Activated T-cell treated with anti-CD3 and anti-CD28 coated beads, Interleukin-2, amount 50 U/mL, for 72 hours (primary cell): Measurements from ENCODE around the gene FAM221A. TPM values are rescaled to one million over a fixed set of nuclear protein-coding genes. Genes with fewer than 3 reads are reported as not detected.
A peak's percentile ranks its signal among the peaks of the same experiment; 100 is the strongest.
"Not testable (repeated sequence)": the region's sequence is repeated elsewhere in the genome, so short reads cannot be mapped to it uniquely, and the experiment has no call there.

Experiments used
- ATAC-seq, 2 donors: fragments of 150-1000 bp; cut with Tn5 transposase; replicated peaks in 1 of 2; 2 replicates each; pipeline ENCODE4 v1.10.0; 2021; ENCODE audit warnings: moderate library complexity in 2 of 2, mild to moderate bottlenecking in 1 of 2
- DNase-seq, 2 donors: peaks; one replicate each; pipeline ENCODE4 v3.0.0; 2021 to 2022; ENCODE audit warnings: mixed read lengths in 1 of 2
- H3K27ac Mint-ChIP-seq: one replicate; pipeline ENCODE4 v1.8.0; 2022; ENCODE audit warnings: mild to moderate bottlenecking, moderate library complexity, mixed read lengths
- H3K27me3 Mint-ChIP-seq: one replicate; pipeline ENCODE4 v1.8.0; 2022; ENCODE audit warnings: low read depth, mixed read lengths
- H3K36me3 Mint-ChIP-seq, 2 donors: one replicate each; pipeline ENCODE4 v1.8.0; 2022; ENCODE audit warnings: mixed read lengths in 2 of 2, mild to moderate bottlenecking in 1 of 2; ENCODE audit not compliant: insufficient read depth in 2 of 2
- H3K4me1 Mint-ChIP-seq: one replicate; pipeline ENCODE4 v1.8.0; 2022; ENCODE audit warnings: low read depth, mixed read lengths
- H3K4me3 Mint-ChIP-seq, 2 donors: one replicate each; pipeline ENCODE4 v1.8.0; 2022; ENCODE audit warnings: mild to moderate bottlenecking in 2 of 2, mixed read lengths in 2 of 2, moderate library complexity in 2 of 2
- H3K9me3 Mint-ChIP-seq, 2 donors: one replicate each; pipeline ENCODE4 v1.8.0; 2022; ENCODE audit warnings: mixed read lengths in 2 of 2
- total RNA-seq, 2 donors: library from RNA; stranded (reverse); gene quantifications; one replicate each; pipeline ENCODE4 v1.2.3, GENCODE V29; 2022

Gene FAM221A
- total RNA-seq, 2 donors from 2014 or later = 8.0 to 10.1 TPM

DNA sequence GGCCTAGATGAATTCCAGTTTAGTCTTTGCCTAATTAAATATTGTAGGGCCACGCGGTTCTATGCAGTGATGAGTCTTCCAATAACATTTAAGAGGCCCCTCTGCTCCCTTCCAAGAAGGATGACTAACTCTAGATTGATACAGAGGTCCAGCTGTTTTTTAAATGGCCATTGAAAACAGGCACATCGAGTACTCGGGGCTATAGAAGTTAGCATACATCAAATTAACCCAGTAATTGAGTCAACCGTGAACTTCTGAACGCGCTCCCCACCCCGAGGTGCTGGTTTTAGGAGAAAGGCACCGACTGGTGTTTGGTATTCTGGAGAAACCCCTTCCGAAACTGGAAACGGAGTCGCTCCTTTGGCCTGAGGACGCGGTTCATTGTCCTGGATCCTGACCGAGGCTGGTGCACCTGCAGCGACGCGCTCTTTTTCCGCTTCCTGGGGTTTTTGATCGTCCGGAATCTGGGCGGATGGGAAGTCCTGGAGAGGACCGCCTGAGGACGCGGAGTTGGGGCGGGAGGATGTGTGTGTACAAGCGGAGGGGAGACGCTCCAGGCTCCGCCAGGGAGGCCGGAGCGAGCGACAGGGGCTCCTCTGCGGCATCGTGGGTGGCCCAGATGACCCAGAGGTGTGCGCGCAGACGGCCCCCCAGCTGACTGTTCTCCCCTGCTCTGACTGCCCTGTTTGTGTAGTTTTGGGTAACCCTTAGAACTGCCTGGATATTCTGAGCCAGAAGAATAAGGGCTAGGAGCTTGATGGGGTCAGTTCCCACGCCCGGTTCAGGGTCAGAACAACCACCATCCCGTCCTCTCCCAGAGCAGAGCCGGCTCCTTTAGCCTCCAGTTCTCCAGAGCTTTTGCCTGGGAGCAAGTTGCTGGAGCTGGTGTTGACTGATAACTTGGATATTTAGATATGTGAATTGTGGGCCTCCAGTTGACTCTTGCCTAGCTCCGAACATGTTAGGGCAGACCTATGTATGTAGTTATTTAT lies 711 bp downstream of the FAM221A start:
- H3K36me3 Mint-ChIP-seq = peaks cover 0 to 1% of the 10 kb centered on the region in 2 donors

DNA sequence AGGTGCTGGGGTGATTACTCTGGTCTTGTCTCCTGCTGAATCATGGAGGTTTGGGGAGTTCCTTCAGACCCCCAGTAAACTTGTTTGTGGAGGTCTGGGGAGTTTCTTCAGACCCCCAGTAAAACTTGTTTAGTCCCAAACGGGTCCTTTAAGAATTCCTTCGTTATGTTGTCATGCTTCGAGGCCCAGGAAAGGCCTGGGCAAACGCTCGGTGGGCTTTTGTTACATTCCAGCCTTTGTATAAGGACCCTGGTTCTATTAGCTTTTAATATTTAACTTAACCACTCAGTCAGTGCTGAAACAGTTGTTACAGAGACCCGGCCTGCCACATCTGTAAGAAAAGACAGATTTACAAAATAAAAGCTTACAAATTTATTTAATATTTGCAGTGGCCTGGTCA lies 4.0 kb downstream of the FAM221A start:
- not testable (repeated sequence) for ATAC-seq, H3K4me1 Mint-ChIP-seq, H3K9me3 Mint-ChIP-seq, H3K4me3 Mint-ChIP-seq, DNase-seq, H3K27ac Mint-ChIP-seq, H3K36me3 Mint-ChIP-seq, H3K27me3 Mint-ChIP-seq

More for the DNA sequence above, 711 bp downstream of the FAM221A start:
- H3K4me3 Mint-ChIP-seq = peak overlapping the region; percentile 85 to 95
- no peaks in the 10 kb centered on the region for H3K4me1 Mint-ChIP-seq
- H3K27me3 Mint-ChIP-seq = peaks cover 8% of the 10 kb centered on the region
- no peaks in the 10 kb centered on the region for H3K9me3 Mint-ChIP-seq
- DNase-seq (peak; percentile 26 to 50), ATAC-seq (peak; percentile 54 to 61)
- peak overlapping the region; percentile 82 for H3K27ac Mint-ChIP-seq

DNA sequence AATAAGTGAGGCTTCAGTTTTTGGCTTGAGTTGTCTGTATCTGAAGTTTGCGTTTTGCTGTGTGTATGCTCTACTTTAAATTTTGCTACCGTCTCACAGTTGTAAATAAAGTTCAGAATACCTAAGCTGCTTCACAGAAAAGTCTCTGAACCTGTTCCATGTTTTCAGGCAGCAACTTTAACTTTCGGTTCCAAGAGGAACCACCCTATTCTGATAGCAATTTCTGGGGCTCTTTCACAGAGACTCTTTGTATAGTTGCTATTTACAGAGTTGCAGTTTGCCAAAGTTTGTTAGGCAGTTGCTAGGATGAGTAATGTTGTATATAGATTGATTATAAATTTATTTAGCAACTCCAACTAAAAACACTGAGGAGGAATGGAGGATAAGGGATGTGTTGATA lies 5.7 kb downstream of the FAM221A start:
- H3K9me3 Mint-ChIP-seq = no peaks in the 10 kb centered on the region
- H3K27me3 Mint-ChIP-seq = no peaks in the 10 kb centered on the region
- no peak for DNase-seq
- no peak overlapping the region for H3K27ac Mint-ChIP-seq
- H3K4me3 Mint-ChIP-seq = no peak overlapping the region
- no peak for ATAC-seq
- H3K4me1 Mint-ChIP-seq = no peaks in the 10 kb centered on the region
- no peaks in the 10 kb centered on the region for H3K36me3 Mint-ChIP-seq

DNA sequence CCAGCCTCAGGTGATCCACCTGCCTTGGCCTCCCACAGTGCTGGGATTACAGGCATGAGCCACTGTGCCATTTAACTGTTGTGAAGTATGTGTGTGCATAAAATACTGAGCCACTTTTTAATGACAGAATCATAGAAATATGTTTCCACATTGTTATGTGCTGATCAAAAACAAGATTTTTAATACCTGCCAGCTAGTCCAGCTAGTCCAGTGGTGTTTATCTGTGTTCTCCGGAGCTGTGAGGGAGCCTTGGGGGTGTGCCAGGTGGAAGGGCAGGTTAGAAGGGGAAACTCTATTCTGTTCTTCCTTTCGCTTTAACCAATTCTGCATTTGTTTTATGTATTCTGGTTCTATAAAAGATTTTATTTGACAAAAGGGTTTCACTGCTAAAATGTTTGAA lies 7.0 kb downstream of the FAM221A start:
- H3K4me3 Mint-ChIP-seq = no peak overlapping the region

GRCh38 chr7:23689165-23689564 lies 9.2 kb downstream of the FAM221A start:
- peaks cover 0 to 1% of the 10 kb centered on the region in 2 donors for H3K36me3 Mint-ChIP-seq
- H3K4me3 Mint-ChIP-seq = no peak overlapping the region
- DNase-seq = no peak
- H3K27me3 Mint-ChIP-seq = no peaks in the 10 kb centered on the region
- H3K4me1 Mint-ChIP-seq = no peaks in the 10 kb centered on the region
- H3K9me3 Mint-ChIP-seq = no peaks in the 10 kb centered on the region
- ATAC-seq = no peak
- H3K27ac Mint-ChIP-seq = no peak overlapping the region

More for the DNA sequence above, 7.0 kb downstream of the FAM221A start:
- DNase-seq (no peak), ATAC-seq (no peak)
- H3K9me3 Mint-ChIP-seq = no peaks in the 10 kb centered on the region
- H3K27ac Mint-ChIP-seq = no peak overlapping the region
- no peaks in the 10 kb centered on the region for H3K27me3 Mint-ChIP-seq
- H3K4me1 Mint-ChIP-seq = no peaks in the 10 kb centered on the region
- H3K36me3 Mint-ChIP-seq = no peaks in the 10 kb centered on the region

GRCh38 chr7:23691320-23691719 lies 11.3 kb downstream of the FAM221A start:
- Mint-ChIP-seq H3K9me3 (no peaks in the 10 kb centered on the region), H3K27ac (no peak overlapping the region), H3K27me3 (no peaks in the 10 kb centered on the region), H3K36me3 (peaks cover 0 to 1% of the 10 kb centered on the region in 2 donors), H3K4me3 (no peak overlapping the region), H3K4me1 (no peaks in the 10 kb centered on the region)
- ATAC-seq (no peak), DNase-seq (no peak)

DNA sequence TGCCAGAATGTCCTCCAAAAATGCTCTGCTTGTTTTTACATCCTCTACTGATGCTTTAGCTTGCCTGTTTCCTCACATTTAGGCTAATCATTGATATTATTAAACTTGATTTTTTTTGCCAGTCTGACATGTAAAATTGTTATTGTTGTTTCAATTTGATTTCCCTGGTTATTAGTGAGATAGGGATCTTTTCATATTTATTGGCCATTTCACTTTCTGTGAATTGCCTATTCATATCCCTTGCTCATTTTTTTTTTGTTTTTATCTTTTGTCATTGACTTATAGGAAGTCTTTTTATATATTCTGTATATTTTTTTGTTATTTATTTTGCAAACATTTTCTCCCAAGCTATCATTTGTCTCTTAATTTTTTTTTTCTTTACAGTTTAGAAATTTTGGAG lies 13.2 kb downstream of the FAM221A start:
- no peaks in the 10 kb centered on the region for H3K9me3 Mint-ChIP-seq
- no peaks in the 10 kb centered on the region for H3K27me3 Mint-ChIP-seq
- no peak for ATAC-seq
- DNase-seq = no peak
- no peak overlapping the region for H3K4me3 Mint-ChIP-seq
- H3K4me1 Mint-ChIP-seq = peaks cover 5% of the 10 kb centered on the region
- no peak overlapping the region for H3K27ac Mint-ChIP-seq
- H3K36me3 Mint-ChIP-seq = peaks cover 0 to 1% of the 10 kb centered on the region in 2 donors

GRCh38 chr7:23696916-23697441 lies 17.0 kb downstream of the FAM221A start:
- Mint-ChIP-seq H3K27me3 (no peaks in the 10 kb centered on the region), H3K9me3 (no peaks in the 10 kb centered on the region), H3K4me1 (peaks cover 5% of the 10 kb centered on the region), H3K4me3 (no peak overlapping the region), H3K36me3 (peaks cover 0 to 1% of the 10 kb centered on the region in 2 donors), H3K27ac (no peak overlapping the region)
- ATAC-seq = peak; percentile 53 to 62
- peak; percentile 63 to 65 for DNase-seq

GRCh38 chr7:23698822-23699221 lies 18.8 kb downstream of the FAM221A start:
- Mint-ChIP-seq H3K27ac (no peak overlapping the region), H3K4me1 (peaks cover 5% of the 10 kb centered on the region), H3K27me3 (no peaks in the 10 kb centered on the region), H3K4me3 (no peak overlapping the region), H3K36me3 (peaks cover 1 to 2% of the 10 kb centered on the region in 2 donors), H3K9me3 (no peaks in the 10 kb centered on the region)
- DNase-seq = no peak
- no peak for ATAC-seq

GRCh38 chr7:23700046-23700445 lies 20.0 kb downstream of the FAM221A start:
- peaks cover 4 to 5% of the 10 kb centered on the region in 2 donors for H3K9me3 Mint-ChIP-seq
- DNase-seq = no peak

DNA sequence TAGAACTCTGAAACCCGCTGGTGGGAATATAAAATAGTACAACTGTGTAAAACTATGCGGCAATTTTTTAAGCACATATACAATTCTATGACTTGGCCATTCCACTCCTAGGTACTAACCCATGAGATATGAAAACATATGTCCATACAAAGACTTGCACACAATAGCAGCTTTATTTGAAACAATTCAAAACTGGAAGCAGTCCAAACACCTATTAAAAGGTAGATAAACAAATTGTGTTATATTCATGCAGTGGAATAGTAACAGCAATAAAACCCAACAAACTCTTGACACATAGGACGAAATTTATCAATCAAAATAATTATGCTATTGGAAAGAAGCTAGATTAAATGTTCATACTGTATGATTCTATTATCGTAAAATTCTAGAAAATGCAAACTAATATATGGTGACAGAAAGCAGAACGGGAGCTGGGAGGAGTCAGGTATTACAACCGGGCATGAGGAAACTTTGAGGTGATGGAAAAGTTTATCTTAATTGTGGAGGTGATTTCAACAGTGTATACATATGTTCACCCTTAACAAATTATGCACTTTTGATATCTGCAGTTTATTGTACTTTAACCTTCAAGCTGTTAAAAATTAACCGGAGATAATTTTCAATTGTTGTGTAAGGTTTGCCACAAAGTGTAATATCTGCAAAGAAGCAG lies 29.2 kb downstream of the FAM221A start:
- no peaks in the 10 kb centered on the region for H3K4me1 Mint-ChIP-seq
- no peak for DNase-seq
- no peak overlapping the region for H3K4me3 Mint-ChIP-seq
- H3K27me3 Mint-ChIP-seq = peaks cover 4% of the 10 kb centered on the region
- H3K9me3 Mint-ChIP-seq = peaks cover 7 to 8% of the 10 kb centered on the region in 2 donors
- ATAC-seq = no peak
- H3K27ac Mint-ChIP-seq = no peak overlapping the region
- H3K36me3 Mint-ChIP-seq = peaks cover 15 to 23% of the 10 kb centered on the region in 2 donors

More at GRCh38 chr7:23700046-23700445, 20.0 kb downstream of the FAM221A start:
- Mint-ChIP-seq H3K4me1 (peaks cover 5% of the 10 kb centered on the region), H3K27ac (no peak overlapping the region), H3K36me3 (peaks cover 11% of the 10 kb centered on the region in 2 donors), H3K4me3 (no peak overlapping the region), H3K27me3 (no peaks in the 10 kb centered on the region)
- no peak for ATAC-seq

DNA sequence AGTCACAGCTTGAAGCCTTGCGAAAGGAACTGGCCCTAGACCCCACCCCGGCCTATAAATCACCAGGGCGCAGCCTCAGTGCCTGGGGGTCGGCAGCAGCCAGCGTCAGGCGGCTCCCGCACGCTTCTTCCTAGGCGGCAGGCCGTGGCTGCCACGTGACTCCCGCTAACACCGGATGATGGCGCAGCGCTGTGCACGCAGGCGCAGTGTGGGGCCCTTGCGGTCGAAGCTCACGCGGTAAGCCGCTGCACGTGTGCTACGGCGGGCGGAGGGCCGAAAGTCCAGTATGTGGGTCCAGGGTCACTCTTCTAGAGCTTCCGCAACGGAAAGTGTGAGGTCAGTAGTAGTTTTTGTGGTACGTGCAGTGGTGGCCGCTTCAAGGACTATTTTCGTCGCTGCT lies 30.0 kb downstream of the FAM221A start, which contains the start of gene STK31:
TSS of gene STK31 (plus strand) at position 220 of the 400 bp plus-strand sequence. CDS start at position 287, 67 bp downstream.
- DNase-seq = no peak
- no peak within 1 kb of the TSS for H3K27ac Mint-ChIP-seq
- peaks cover 8 to 15% of the 10 kb centered on the region in 2 donors for H3K36me3 Mint-ChIP-seq
- H3K4me1 Mint-ChIP-seq = no peaks in the 10 kb centered on the region
- no peak within 1 kb of the TSS for H3K4me3 Mint-ChIP-seq
- peaks cover 4% of the 10 kb centered on the region for H3K27me3 Mint-ChIP-seq
- ATAC-seq = no peak
- H3K9me3 Mint-ChIP-seq = peaks cover 2 to 4% of the 10 kb centered on the region in 2 donors
